ENCODE data around the gene NDNF.

DNA sequence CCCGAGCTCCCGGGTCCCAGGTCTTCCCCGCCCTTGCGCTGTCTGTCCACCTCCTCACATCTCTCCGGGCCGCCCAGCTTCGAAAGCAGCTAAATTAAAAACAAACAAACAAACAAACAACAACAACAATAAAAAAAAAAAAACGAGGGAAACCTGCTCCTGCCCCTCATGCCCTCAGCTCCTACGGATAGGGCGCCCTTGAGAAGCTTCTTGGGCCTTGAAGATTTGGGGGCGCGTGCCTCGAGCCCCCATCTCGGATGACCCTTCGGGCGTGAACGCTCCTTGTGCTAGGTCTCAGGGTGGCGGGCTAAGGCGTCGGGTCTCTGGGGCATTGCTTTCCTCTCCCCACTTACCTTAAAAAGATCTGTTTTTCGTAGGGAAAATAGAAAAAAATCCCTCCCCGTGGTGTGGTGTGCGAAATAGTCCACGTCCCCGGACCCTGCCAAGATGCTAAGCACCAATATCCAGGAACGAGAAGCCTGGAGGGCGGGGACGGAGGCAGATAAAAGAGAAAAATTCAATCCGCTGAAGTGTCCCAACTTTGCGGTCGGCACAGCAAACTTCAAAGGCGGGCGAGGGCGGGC lies 603 bp downstream of the NDNF start:
- TF ChIP-seq POLR2A (IDR thresholded peaks at IDR 0.05; ENCODE audit: low read depth, low read length) = no peak
- no peak for TF ChIP-seq POLR2AphosphoS5 (IDR thresholded peaks at IDR 0.05; ENCODE audit: low read depth, low read length)
- no peak for TF ChIP-seq TAF1 (IDR thresholded peaks at IDR 0.05; ENCODE audit: low read depth, low read length)

Measured in GM12891 (cell line).